Mesendoderm (in vitro differentiated cells): Measurements from ENCODE around the gene BCL6B.

Experiments
- DNase-seq: peaks from one replicate; pipeline ENCODE4 v3.0.0; 2013
- H2AK5ac ChIP-seq: 2 replicates; pipeline ENCODE4 v1.6.1; 2013; ENCODE audit warnings: low read length, inconsistent platforms
- H2BK120ac ChIP-seq: 2 replicates; pipeline ENCODE4 v1.6.1; 2013; ENCODE audit warnings: low read depth, mild to moderate bottlenecking, low read length, moderate library complexity, mixed read lengths
- H2BK15ac ChIP-seq: replicated peaks from 2 replicates; pipeline ENCODE4 v1.6.1; 2013; ENCODE audit warnings: low read depth, mild to moderate bottlenecking, moderate library complexity
- H2BK5ac ChIP-seq: 2 replicates; pipeline ENCODE4 v1.6.1; 2013; ENCODE audit warnings: low read length, inconsistent platforms
- H3K18ac ChIP-seq: 2 replicates; pipeline ENCODE4 v1.6.1; 2013; ENCODE audit warnings: mild to moderate bottlenecking, low read length, mixed read lengths
- H3K23ac ChIP-seq: one replicate; pipeline ENCODE4 v1.6.1; 2013; ENCODE audit warnings: low read length
- H3K27ac ChIP-seq: 2 replicates; pipeline ENCODE4 v1.5.1; 2013; ENCODE audit warnings: low read depth, mild to moderate bottlenecking, inconsistent platforms, low read length, moderate library complexity
- H3K27me3 ChIP-seq: 2 replicates; pipeline ENCODE4 v1.6.1; 2013; ENCODE audit warnings: low read length, control low read depth, mild to moderate bottlenecking, inconsistent platforms; ENCODE audit not compliant: insufficient read depth, poor library complexity
- H3K36me3 ChIP-seq: 2 replicates; pipeline ENCODE4 v1.6.1; 2013; ENCODE audit warnings: low read length, inconsistent platforms; ENCODE audit not compliant: control insufficient read depth, insufficient read depth
- H3K4ac ChIP-seq: one replicate; pipeline ENCODE4 v1.6.1; 2013; ENCODE audit warnings: low read depth, mild to moderate bottlenecking, low read length, moderate library complexity
- H3K4me1 ChIP-seq: 2 replicates; pipeline ENCODE4 v1.6.1; 2013; ENCODE audit warnings: low read depth, low read length, inconsistent platforms; ENCODE audit not compliant: control insufficient read depth
- H3K4me2 ChIP-seq: 2 replicates; pipeline ENCODE4 v1.6.1; 2013; ENCODE audit warnings: low read length
- H3K4me3 ChIP-seq: 2 replicates; pipeline ENCODE4 v1.5.1; 2013; ENCODE audit warnings: mild to moderate bottlenecking, low read length
- H3K56ac ChIP-seq: one replicate; pipeline ENCODE4 v1.6.1; 2013; ENCODE audit warnings: low read length
- H3K79me1 ChIP-seq: 2 replicates; pipeline ENCODE4 v1.6.1; 2013; ENCODE audit warnings: low read length, inconsistent platforms
- H3K79me2 ChIP-seq: 2 replicates; pipeline ENCODE4 v1.6.1; 2013; ENCODE audit warnings: mild to moderate bottlenecking, low read length; ENCODE audit not compliant: control insufficient read depth, insufficient read depth
- H3K9ac ChIP-seq: 2 replicates; pipeline ENCODE4 v1.6.1; 2013; ENCODE audit warnings: low read length, inconsistent platforms
- H4K5ac ChIP-seq: one replicate; pipeline ENCODE4 v1.6.1; 2013; ENCODE audit warnings: low read length
- H4K8ac ChIP-seq: one replicate; pipeline ENCODE4 v1.6.1; 2013; ENCODE audit warnings: low read depth, mild to moderate bottlenecking, control low read depth, low read length, moderate library complexity
- WGBS: extraction: QIAGEN DNeasy Blood & Tissue Kit; methylation state at CpG from one replicate; pipeline ENCODE4 v1.1.7; 2013; ENCODE audit warnings: low lambda C conversion rate, missing lambda C conversion rate; ENCODE audit not compliant: insufficient coverage; ENCODE audit errors: extremely low coverage; 5-methylcytosine and 5-hydroxymethylcytosine counted together

Gene BCL6B

DNA sequence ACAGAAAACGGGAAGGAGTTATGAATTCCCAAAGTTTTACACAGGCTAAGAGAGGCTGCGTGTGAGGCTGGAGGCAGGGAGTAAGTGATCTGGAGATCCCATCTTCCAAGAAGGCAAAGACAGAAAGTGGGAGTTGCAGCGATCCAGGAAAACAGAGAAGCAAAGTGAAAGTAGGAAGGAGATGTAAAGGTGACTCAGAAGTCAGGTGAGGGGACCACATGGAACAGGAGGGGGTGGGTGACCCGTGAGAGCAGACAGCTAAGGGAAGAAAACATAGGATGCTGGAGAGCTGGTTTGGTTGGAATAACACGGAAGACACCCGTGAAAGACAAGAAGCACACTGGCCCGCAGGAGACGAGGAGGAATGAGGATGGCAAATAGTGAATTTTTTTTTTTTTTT is 25.7 kb upstream of the BCL6B start:
- H3K18ac ChIP-seq, result no peak overlapping the region
- H4K5ac ChIP-seq, result no peak overlapping the region
- no peak overlapping the region for H3K27ac ChIP-seq
- no peaks in the 10 kb centered on the region for H3K79me2 ChIP-seq
- H3K9ac ChIP-seq, result no peak overlapping the region
- no peak overlapping the region for H2AK5ac ChIP-seq
- H3K4me1 ChIP-seq, result no peaks in the 10 kb centered on the region
- no peak overlapping the region for H3K4ac ChIP-seq
- no peak overlapping the region for H2BK120ac ChIP-seq
- H3K4me2 ChIP-seq, result no peak overlapping the region
- no peak overlapping the region for H2BK15ac ChIP-seq
- H3K4me3 ChIP-seq, result no peak overlapping the region
- no peak for DNase-seq
- no peaks in the 10 kb centered on the region for H3K36me3 ChIP-seq
- WGBS, result no CpG with 5 or more reads among the region's 8 CpGs
- H2BK5ac ChIP-seq, result no peak overlapping the region
- H4K8ac ChIP-seq, result no peak overlapping the region
- no peak overlapping the region for H3K56ac ChIP-seq
- H3K79me1 ChIP-seq, result no peaks in the 10 kb centered on the region
- H3K23ac ChIP-seq, result no peak overlapping the region
- H3K27me3 ChIP-seq, result peaks cover 2% of the 10 kb centered on the region

DNA sequence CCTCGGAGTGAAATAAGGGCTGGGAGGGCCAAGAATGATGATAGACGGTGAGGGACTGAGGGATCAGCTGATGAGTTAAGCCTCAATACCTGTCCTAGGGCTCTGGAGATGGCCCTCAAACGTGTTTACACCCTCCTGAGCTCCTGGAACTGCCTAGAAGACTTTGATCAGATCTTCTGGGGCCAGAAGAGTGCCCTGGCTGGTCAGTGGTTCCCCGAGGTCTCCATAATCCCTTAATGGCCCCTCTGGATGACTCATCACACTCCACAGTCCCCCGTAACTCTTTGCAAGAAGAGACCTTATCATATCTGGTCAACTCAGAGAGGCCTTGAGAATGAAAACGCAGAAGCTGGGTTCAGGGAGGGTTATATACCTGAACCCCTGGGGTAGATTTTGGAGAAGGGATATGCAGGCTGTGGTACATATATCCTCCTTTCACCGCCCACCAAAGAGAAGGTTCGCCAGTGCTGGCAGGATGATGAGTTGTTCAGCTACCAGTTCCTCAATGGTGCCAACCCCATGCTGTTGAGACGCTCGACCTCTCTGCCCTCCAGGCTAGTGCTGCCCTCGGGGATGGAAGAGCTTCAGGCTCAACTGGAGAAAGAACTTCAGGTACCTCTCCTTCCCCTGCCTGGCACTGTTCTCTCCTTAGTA is 23.9 kb upstream of the BCL6B start:
- H3K4me1 ChIP-seq, result no peaks in the 10 kb centered on the region
- H3K4me3 ChIP-seq, result no peak overlapping the region
- no peak overlapping the region for H3K9ac ChIP-seq
- H3K23ac ChIP-seq, result no peak overlapping the region
- H3K27ac ChIP-seq, result no peak overlapping the region
- H2AK5ac ChIP-seq, result no peak overlapping the region
- no peak overlapping the region for H3K4ac ChIP-seq
- H4K8ac ChIP-seq, result no peak overlapping the region
- no peak overlapping the region for H3K4me2 ChIP-seq
- H3K36me3 ChIP-seq, result peaks cover 3% of the 10 kb centered on the region
- no peak overlapping the region for H2BK120ac ChIP-seq
- no peak overlapping the region for H2BK15ac ChIP-seq
- no peak overlapping the region for H4K5ac ChIP-seq
- no peak overlapping the region for H3K18ac ChIP-seq
- H2BK5ac ChIP-seq, result no peak overlapping the region
- H3K79me1 ChIP-seq, result peaks cover 2% of the 10 kb centered on the region
- H3K56ac ChIP-seq, result no peak overlapping the region
- peaks cover 2% of the 10 kb centered on the region for H3K27me3 ChIP-seq
- no peak for DNase-seq
- H3K79me2 ChIP-seq, result no peaks in the 10 kb centered on the region
- WGBS, result no CpG with 5 or more reads among the region's 11 CpGs

DNA sequence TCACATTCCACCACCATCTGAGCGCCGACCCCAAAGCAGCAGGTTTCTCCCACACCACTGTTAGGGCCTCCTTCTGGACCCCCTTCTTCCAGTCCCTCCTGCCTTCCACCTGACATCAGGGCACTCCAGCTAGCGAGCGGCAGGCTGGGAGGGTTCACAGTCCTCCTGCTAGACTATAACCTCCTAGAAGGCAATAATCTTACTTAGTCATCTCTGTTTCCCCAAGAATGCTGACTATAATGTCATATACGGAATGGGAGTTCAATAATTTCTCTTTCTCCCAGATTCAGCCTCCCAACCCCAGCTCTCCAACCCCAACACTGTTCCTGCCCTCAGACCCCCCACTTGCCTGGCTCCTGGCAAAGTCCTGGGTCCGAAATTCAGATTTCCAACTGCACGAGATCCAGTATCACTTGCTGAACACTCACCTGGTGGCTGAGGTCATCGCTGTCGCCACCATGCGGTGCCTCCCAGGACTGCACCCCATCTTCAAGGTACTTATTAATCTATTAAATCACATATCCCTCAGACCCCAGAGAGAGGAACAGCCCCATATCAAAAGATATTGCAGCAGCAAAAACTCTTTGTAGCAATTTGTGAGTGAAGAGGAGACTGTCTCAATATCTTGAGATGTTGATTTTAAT is 21.4 kb upstream of the BCL6B start:
- no peak overlapping the region for H3K9ac ChIP-seq
- WGBS, result no CpG with 5 or more reads among the region's 10 CpGs
- H3K79me2 ChIP-seq, result no peaks in the 10 kb centered on the region
- no peak overlapping the region for H2BK15ac ChIP-seq
- DNase-seq, result peak; percentile 40
- H2AK5ac ChIP-seq, result no peak overlapping the region
- no peak overlapping the region for H3K4ac ChIP-seq
- no peak overlapping the region for H3K56ac ChIP-seq
- H3K36me3 ChIP-seq, result peaks cover 3% of the 10 kb centered on the region
- no peaks in the 10 kb centered on the region for H3K27me3 ChIP-seq
- no peak overlapping the region for H2BK120ac ChIP-seq
- H3K23ac ChIP-seq, result no peak overlapping the region
- H3K18ac ChIP-seq, result no peak overlapping the region
- H3K79me1 ChIP-seq, result peaks cover 2% of the 10 kb centered on the region
- no peak overlapping the region for H2BK5ac ChIP-seq
- H3K4me2 ChIP-seq, result no peak overlapping the region
- H4K5ac ChIP-seq, result no peak overlapping the region
- no peak overlapping the region for H3K4me3 ChIP-seq
- no peak overlapping the region for H3K27ac ChIP-seq
- H4K8ac ChIP-seq, result no peak overlapping the region
- no peaks in the 10 kb centered on the region for H3K4me1 ChIP-seq

DNA sequence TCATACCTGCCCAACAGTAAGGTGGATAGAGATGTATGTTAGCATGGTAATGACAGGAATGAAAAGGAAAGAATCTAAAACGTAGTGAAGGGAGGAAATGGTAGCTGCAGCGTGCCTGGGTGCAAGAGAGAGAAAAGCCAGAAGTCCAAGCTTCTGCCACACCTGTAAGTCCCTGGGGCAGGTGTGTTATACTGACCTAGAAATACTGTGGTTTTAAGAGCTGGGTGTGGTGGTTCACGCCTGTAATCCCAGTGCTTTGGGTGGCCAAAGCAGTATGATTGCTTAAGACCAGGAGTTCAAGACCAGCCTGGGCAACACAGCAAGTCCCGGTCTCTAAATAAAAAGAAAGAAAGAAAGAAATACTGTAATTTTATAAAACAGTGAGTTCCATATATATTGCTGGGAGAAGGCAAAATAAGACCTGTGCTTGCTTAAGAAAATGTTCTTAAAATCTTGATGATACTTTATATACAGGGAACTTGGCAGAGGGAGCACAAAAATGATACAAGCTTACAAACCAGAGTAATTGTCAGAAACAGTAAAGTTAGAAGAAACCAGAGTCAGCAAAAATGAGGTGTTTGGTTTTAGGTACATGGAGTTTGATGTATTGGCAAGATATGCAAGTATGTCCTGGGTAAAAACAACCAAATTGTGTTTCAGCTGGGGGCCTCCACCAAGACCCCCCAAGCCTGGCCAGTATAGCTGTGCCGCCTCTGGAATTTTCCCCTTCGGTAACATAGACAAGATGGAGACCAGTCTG is 20.4 kb upstream of the BCL6B start:
- DNase-seq, result no peak
- Histone ChIP-seq H3K4me3 (no peak overlapping the region), H4K8ac (no peak overlapping the region), H4K5ac (no peak overlapping the region), H3K4ac (no peak overlapping the region), H3K23ac (no peak overlapping the region), H3K79me2 (no peaks in the 10 kb centered on the region), H3K27ac (no peak overlapping the region), H3K18ac (no peak overlapping the region), H3K79me1 (peaks cover 2% of the 10 kb centered on the region), H2BK5ac (no peak overlapping the region), H3K9ac (no peak overlapping the region), H2AK5ac (no peak overlapping the region), H3K27me3 (no peaks in the 10 kb centered on the region), H3K36me3 (peaks cover 3% of the 10 kb centered on the region), H3K4me2 (no peak overlapping the region), H3K4me1 (no peaks in the 10 kb centered on the region), H2BK120ac (no peak overlapping the region), H3K56ac (no peak overlapping the region), H2BK15ac (no peak overlapping the region)
- WGBS, result no CpG with 5 or more reads among the region's 6 CpGs

DNA sequence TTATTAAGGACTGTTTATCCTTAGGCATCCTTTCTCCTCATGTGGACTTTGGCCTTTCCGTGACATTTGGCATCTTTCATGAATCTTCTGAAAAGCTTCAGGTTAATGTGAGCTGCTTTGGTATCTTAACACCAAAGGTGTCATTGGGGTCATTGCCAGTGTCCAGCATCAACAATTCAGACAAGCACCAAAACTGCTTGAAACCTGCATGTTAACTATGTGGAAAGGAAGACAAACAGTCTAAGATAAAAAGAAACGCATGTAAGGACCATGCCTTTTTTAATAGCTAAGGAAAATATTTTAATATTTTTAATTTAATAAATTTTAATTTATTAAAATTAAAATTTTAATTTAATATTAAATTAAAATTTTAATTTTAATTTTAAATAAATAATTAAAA is 19.1 kb upstream of the BCL6B start:
- Histone ChIP-seq H3K36me3 (peaks cover 3% of the 10 kb centered on the region), H3K27me3 (no peaks in the 10 kb centered on the region), H3K27ac (no peak overlapping the region), H4K8ac (no peak overlapping the region), H2BK5ac (no peak overlapping the region), H3K4me1 (no peaks in the 10 kb centered on the region), H3K79me1 (peaks cover 2% of the 10 kb centered on the region), H3K9ac (no peak overlapping the region), H3K4me3 (no peak overlapping the region), H3K4me2 (no peak overlapping the region), H2BK120ac (no peak overlapping the region), H4K5ac (no peak overlapping the region), H3K23ac (no peak overlapping the region), H3K79me2 (no peaks in the 10 kb centered on the region), H3K18ac (no peak overlapping the region), H2AK5ac (no peak overlapping the region), H3K56ac (no peak overlapping the region), H2BK15ac (no peak overlapping the region), H3K4ac (no peak overlapping the region)
- no peak for DNase-seq
- WGBS, result no CpG with 5 or more reads among the region's 2 CpGs
